K562 (cell line): ENCODE data around the gene PTP4A1. TPM values are rescaled to one million over a fixed set of nuclear protein-coding genes. Genes with fewer than 3 reads are reported as not detected.
"Not testable (repeated sequence)": the region's sequence is repeated elsewhere in the genome, so short reads cannot be mapped to it uniquely, and the experiment has no call there.

Experiments
- ATAC-seq: fragments of 200-7000 bp; cut with Tn5 transposase; 3 replicates; pipeline ENCODE4 v1.9.1; 2020; ENCODE audit warnings: moderate library complexity
- BruUV-seq: library from RNA; stranded (reverse); fragments of 400-500 nt; replicated peaks from 2 replicates; lab custom pipeline; 2021; lab: Mats Ljungman, UMichigan
- CTCF ChIA-PET: fragments of 300-600 bp; formaldehyde crosslinking; extraction: SDS; loops from one replicate; lab custom pipeline; 2021; ENCODE audit warnings: low intra/inter-chr PET ratio; lab: Yijun Ruan, JAX
- POLR2A ChIA-PET: fragments of 300-600, 350-650 bp; sonication (Branson Sonifier 250); formaldehyde crosslinking; extraction: SDS; loops from one replicate; lab custom pipeline; 2021; ENCODE audit warnings: antibody characterized with exemption, inconsistent platforms; lab: Yijun Ruan, JAX
- DNase-seq, 4 experiments: peaks; one replicate each; pipeline versions ENCODE4 v3.0.0 to v3.0.0-alpha.2; 2011 to 2018; ENCODE audit warnings: low spot score in 3 of 4, mixed read lengths in 3 of 4; ENCODE audit errors: extremely low read depth in 1 of 4
- FAIRE-seq: peaks from 2 replicates; lab custom pipeline; 2011; peaks lifted over from hg19 to GRCh38; lab: Jason Lieb, UNC
- H2AFZ ChIP-seq: 2 replicates; pipeline ENCODE4 v1.6.0; 2011; ENCODE audit warnings: low read depth, low read length, control low read depth, inconsistent platforms
- H3K27ac ChIP-seq: fragments of 200-600 bp; 3 replicates; pipeline ENCODE4 v1.8.0; 2011; ENCODE audit warnings: low read depth, mild to moderate bottlenecking, control low read depth, inconsistent platforms, low read length, moderate library complexity, mixed read lengths; ENCODE audit errors: extremely low read depth
- H3K27me3 ChIP-seq, 2 experiments: fragments of 300-600 bp in 1 of 2; 2 replicates in 1 of 2; 3 replicates in 1 of 2; pipeline versions ENCODE4 v1.6.0 to v1.8.0; 2011; ENCODE audit warnings: inconsistent platforms in 2 of 2, low read length in 2 of 2, mild to moderate bottlenecking in 1 of 2, mixed read lengths in 1 of 2, moderate library complexity in 1 of 2; ENCODE audit not compliant: control insufficient read depth in 2 of 2, insufficient read depth in 2 of 2
- H3K36me3 ChIP-seq: fragments of 300-600 bp; 3 replicates; pipeline ENCODE4 v1.8.0; 2011; ENCODE audit warnings: mild to moderate bottlenecking, low read length, inconsistent platforms; ENCODE audit not compliant: control insufficient read depth, insufficient read depth
- H3K4me1 ChIP-seq, 2 experiments: fragments of 200-600 bp in 1 of 2; replicated peaks in 1 of 2; 2 replicates in 1 of 2; 3 replicates in 1 of 2; pipeline versions ENCODE4 v1.5.1 to v1.8.0; 2011; ENCODE audit warnings: inconsistent platforms in 2 of 2, low read length in 2 of 2, mild to moderate bottlenecking in 1 of 2, mixed read lengths in 1 of 2, moderate library complexity in 1 of 2; ENCODE audit not compliant: control insufficient read depth in 2 of 2, insufficient read depth in 2 of 2
- H3K4me2 ChIP-seq: 2 replicates; pipeline ENCODE4 v1.6.1; 2011; ENCODE audit warnings: low read length, control low read depth, inconsistent platforms, mixed read lengths; ENCODE audit not compliant: insufficient read depth
- H3K4me3 ChIP-seq: fragments of 200-600 bp; sonication (generic), shearing (Covaris generic); 2 replicates; pipeline ENCODE4 v1.5.1; 2016; ENCODE audit warnings: control low read depth, inconsistent platforms
- H3K79me2 ChIP-seq: fragments of 200-600 bp; 3 replicates; pipeline ENCODE4 v1.8.0; 2011; ENCODE audit warnings: low read length, inconsistent platforms; ENCODE audit not compliant: control insufficient read depth, insufficient read depth
- H3K9ac ChIP-seq, 2 experiments: 2 replicates each; pipeline versions ENCODE4 v1.6.0 to v1.6.1; 2011; ENCODE audit warnings: low read depth in 2 of 2, low read length in 2 of 2, control low read depth in 1 of 2, inconsistent platforms in 1 of 2, mild to moderate bottlenecking in 1 of 2, mixed read lengths in 1 of 2; ENCODE audit not compliant: insufficient read depth in 1 of 2
- H3K9me1 ChIP-seq: one replicate; pipeline ENCODE4 v1.6.0; 2011; ENCODE audit warnings: inconsistent platforms, mild to moderate bottlenecking, low read length, moderate library complexity; ENCODE audit not compliant: control insufficient read depth, insufficient read depth
- H3K9me3 ChIP-seq: replicated peaks from 2 replicates; pipeline ENCODE4 v1.5.1; 2011; ENCODE audit warnings: low read depth, low read length, inconsistent platforms; ENCODE audit not compliant: control insufficient read depth, insufficient read depth
- H4K20me1 ChIP-seq: replicated peaks from 2 replicates; pipeline ENCODE4 v1.6.1; 2011; ENCODE audit warnings: low read length, inconsistent platforms, mixed read lengths; ENCODE audit not compliant: control insufficient read depth, insufficient read depth
- ARID1B ChIP-seq: fragments of 450-650 bp; IDR thresholded peaks from 2 replicates; pipeline ENCODE4 v1.6.1; 2016; ENCODE audit warnings: antibody characterized with exemption, mild to moderate bottlenecking, inconsistent platforms
- ARNT ChIP-seq, 2 experiments: fragments of 450-650 bp; IDR thresholded peaks; 2 replicates each; pipeline ENCODE4 v1.6.1; 2016; ENCODE audit warnings: mild to moderate bottlenecking in 1 of 2
- CBX1 ChIP-seq: sonication (generic); IDR thresholded peaks from 2 replicates; pipeline ENCODE4 v1.6.1; 2016; ENCODE audit warnings: antibody characterized with exemption, low read depth, mild to moderate bottlenecking
- CHCHD3 ChIP-seq: fragments of 250-450 bp; sonication (Bioruptor Pico); IDR thresholded peaks from 2 replicates; pipeline ENCODE4 v2.1.2; 2022; ENCODE audit warnings: mild to moderate bottlenecking
- MAX ChIP-seq: sonication (generic); formaldehyde crosslinking; IDR thresholded peaks from 2 replicates; pipeline ENCODE4 v1.9.0; 2022; ENCODE audit warnings: mild to moderate bottlenecking, missing genetic modification reagents
- POLR2B ChIP-seq: fragments of 450-650 bp; IDR thresholded peaks from 2 replicates; pipeline ENCODE4 v1.6.1; 2018; ENCODE audit warnings: low read depth; ENCODE audit not compliant: partially characterized antibody
- SRSF9 ChIP-seq: fragments of 200-400 bp; formaldehyde crosslinking; IDR thresholded peaks from 2 replicates; pipeline ENCODE4 v1.6.1; 2017; ENCODE audit warnings: low read depth, low read length, borderline replicate concordance
- XRCC5 ChIP-seq: fragments of 200-400 bp; formaldehyde crosslinking; IDR thresholded peaks from 2 replicates; pipeline ENCODE4 v1.6.1; 2017; ENCODE audit warnings: low read depth, mild to moderate bottlenecking, low read length
- ZNF347 ChIP-seq: fragments of 450-650 bp; formaldehyde crosslinking; IDR thresholded peaks from 2 replicates; pipeline ENCODE4 v1.4.0; 2020; ENCODE audit warnings: low read depth, mild to moderate bottlenecking, moderate library complexity
- ZNF57 ChIP-seq: fragments of 450-650 bp; formaldehyde crosslinking; IDR thresholded peaks from 2 replicates; pipeline ENCODE4 v1.4.0; 2020; ENCODE audit warnings: mild to moderate bottlenecking, moderate library complexity
- WGBS: fragments of 100-300 bp; shearing (Covaris generic); methylation state at CpG from one replicate; pipeline ENCODE4 v1.1.6; 2016; ENCODE audit warnings: low coverage, mixed read lengths; ENCODE audit not compliant: insufficient coverage; ENCODE audit errors: missing lambda C conversion rate; 5-methylcytosine and 5-hydroxymethylcytosine counted together
- in situ Hi-C: fragments of 300-500 bp; cut with MboI; formaldehyde crosslinking; loops from 4 replicates; pipeline ENCODE4 v1.15.0; 2018; ENCODE audit warnings: inconsistent platforms, mixed read lengths
- intact Hi-C: fragments of 100-400 bp; cut with micrococcal nuclease; formaldehyde crosslinking; loops from 2 replicates; pipeline ENCODE4 v1.14.2; 2022
- polyA plus RNA-seq, 8 experiments: library from polyadenylated mRNA; depleted of rRNA in 4 of 8; stranded (reverse) in 5 of 8; unstranded in 3 of 8; fragments of >200 nt; fragmentation: Nextera tagmentation in 2 of 8; fragmentation: Illumina TruSeq in 1 of 8; extraction: Ambion mirVana in 2 of 8; extraction: Trizol in 1 of 8; gene quantifications; 2 replicates each; pipeline versions ENCODE4 v1.2.1 to v1.2.3, GENCODE V29; 2011 to 2014; ENCODE audit warnings: inconsistent platforms in 1 of 8, missing spikeins in 1 of 8
- total RNA-seq, 7 experiments: library from RNA; depleted of rRNA in 6 of 7; stranded (reverse); fragments of >200 nt in 6 of 7; fragmentation: Illumina TruSeq in 2 of 7; extraction: Trizol in 2 of 7; gene quantifications; 2 replicates each; pipeline versions ENCODE4 v1.2.1 to v1.2.3, GENCODE V29; 2011 to 2021; ENCODE audit warnings: low replicate concordance in 1 of 7
- TF ChIP-seq, protein P1 (sequence below): fragments of 450-650 bp; formaldehyde crosslinking; conservative IDR thresholded peaks from 2 replicates; pipeline ENCODE4 v1.4.0; 2022; ENCODE audit warnings: mild to moderate bottlenecking, missing genetic modification characterization
- TF ChIP-seq, protein P2 (sequence below): fragments of 250-450 bp; sonication (Bioruptor Pico); IDR thresholded peaks from 2 replicates; pipeline ENCODE4 v1.6.1; 2021; ENCODE audit warnings: mild to moderate bottlenecking
- TF ChIP-seq, protein P3 (sequence below): fragments of 250-450 bp; sonication (Bioruptor Pico); IDR thresholded peaks from 2 replicates; pipeline ENCODE4 v1.4.0; 2020; ENCODE audit warnings: mild to moderate bottlenecking, moderate library complexity
- TF ChIP-seq, protein P4 (sequence below): sonication (generic); formaldehyde crosslinking; IDR thresholded peaks from 2 replicates; pipeline ENCODE4 v1.8.0; 2022; ENCODE audit warnings: missing genetic modification reagents, mild to moderate bottlenecking, borderline replicate concordance

The PTP4A1 gene
- total and polyA plus RNA-seq, 9 of the 15 experiments (the other 6 are each of a cell fraction or from before 2014, with no cell fraction given): 3.7 to 67.5 (median 13.1) TPM

- TF ChIP-seq ARID1B (peak; percentile 47; the same call in 1 of the 2 replicates), XRCC5 (no peak), ARNT (IDR thresholded peaks at IDR 0.05) (no peak), ZNF57 (CRISPR knock-in tag) (no peak), ZNF347 (CRISPR knock-in tag) (no peak), CBX1 (no peak), CHCHD3 (no peak), MAX (CRISPR knock-in tag) (peak; percentile 82), SRSF9 (no peak), POLR2B (peak; percentile 54)
- TF ChIP-seq, protein P1, sequence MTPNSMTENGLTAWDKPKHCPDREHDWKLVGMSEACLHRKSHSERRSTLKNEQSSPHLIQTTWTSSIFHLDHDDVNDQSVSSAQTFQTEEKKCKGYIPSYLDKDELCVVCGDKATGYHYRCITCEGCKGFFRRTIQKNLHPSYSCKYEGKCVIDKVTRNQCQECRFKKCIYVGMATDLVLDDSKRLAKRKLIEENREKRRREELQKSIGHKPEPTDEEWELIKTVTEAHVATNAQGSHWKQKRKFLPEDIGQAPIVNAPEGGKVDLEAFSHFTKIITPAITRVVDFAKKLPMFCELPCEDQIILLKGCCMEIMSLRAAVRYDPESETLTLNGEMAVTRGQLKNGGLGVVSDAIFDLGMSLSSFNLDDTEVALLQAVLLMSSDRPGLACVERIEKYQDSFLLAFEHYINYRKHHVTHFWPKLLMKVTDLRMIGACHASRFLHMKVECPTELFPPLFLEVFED (CRISPR knock-in tag): no peak
- TF ChIP-seq, protein P2, sequence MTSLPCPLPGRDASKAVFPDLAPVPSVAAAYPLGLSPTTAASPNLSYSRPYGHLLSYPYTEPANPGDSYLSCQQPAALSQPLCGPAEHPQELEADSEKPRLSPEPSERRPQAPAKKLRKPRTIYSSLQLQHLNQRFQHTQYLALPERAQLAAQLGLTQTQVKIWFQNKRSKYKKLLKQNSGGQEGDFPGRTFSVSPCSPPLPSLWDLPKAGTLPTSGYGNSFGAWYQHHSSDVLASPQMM (CRISPR knock-in tag): no peak
- TF ChIP-seq, protein P3, sequence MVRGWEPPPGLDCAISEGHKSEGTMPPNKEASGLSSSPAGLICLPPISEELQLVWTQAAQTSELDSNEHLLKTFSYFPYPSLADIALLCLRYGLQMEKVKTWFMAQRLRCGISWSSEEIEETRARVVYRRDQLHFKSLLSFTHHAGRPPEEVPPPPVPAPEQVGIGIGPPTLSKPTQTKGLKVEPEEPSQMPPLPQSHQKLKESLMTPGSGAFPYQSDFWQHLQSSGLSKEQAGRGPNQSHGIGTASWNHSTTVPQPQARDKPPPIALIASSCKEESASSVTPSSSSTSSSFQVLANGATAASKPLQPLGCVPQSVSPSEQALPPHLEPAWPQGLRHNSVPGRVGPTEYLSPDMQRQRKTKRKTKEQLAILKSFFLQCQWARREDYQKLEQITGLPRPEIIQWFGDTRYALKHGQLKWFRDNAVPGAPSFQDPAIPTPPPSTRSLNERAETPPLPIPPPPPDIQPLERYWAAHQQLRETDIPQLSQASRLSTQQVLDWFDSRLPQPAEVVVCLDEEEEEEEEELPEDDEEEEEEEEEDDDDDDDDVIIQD: no peak
- TF ChIP-seq, protein P4, sequence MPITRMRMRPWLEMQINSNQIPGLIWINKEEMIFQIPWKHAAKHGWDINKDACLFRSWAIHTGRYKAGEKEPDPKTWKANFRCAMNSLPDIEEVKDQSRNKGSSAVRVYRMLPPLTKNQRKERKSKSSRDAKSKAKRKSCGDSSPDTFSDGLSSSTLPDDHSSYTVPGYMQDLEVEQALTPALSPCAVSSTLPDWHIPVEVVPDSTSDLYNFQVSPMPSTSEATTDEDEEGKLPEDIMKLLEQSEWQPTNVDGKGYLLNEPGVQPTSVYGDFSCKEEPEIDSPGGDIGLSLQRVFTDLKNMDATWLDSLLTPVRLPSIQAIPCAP (CRISPR knock-in tag): no peak
Observed at GRCh38 chr6:63572044-63572746, at the start of gene PTP4A1, which contains the start of gene LOC128125822 (continued).

- H3K4me1 ChIP-seq, H3K79me2 ChIP-seq, intact Hi-C loops, ATAC-seq, H3K27ac ChIP-seq, H3K4me2 ChIP-seq, BruUV-seq, H3K9me3 ChIP-seq, H3K9ac ChIP-seq, POLR2A ChIA-PET, H4K20me1 ChIP-seq, FAIRE-seq, CTCF ChIA-PET, H2AFZ ChIP-seq, in situ Hi-C loops, H3K9me1 ChIP-seq, H3K36me3 ChIP-seq, H3K4me3 ChIP-seq, H3K27me3 ChIP-seq, DNase-seq: not testable (repeated sequence)
- WGBS: 2% methylated on average over 7 of the region's 7 CpGs
Observed at GRCh38 chr6:63522911-63523287, 49.4 kb upstream of the PTP4A1 start.
